Tibial artery (tissue), 4 donors: ENCODE results near the gene ZNF672.
A peak's percentile ranks its signal among the peaks of the same experiment; 100 is the strongest.

Experiments used
- DNase-seq, 2 donors: peaks; one replicate each; pipeline ENCODE4 v3.0.0-alpha.2; 2019
- H3K27ac ChIP-seq, 2 donors: fragments of 200-600 bp; sonication (generic) in 1 of 2; 1 replicate in 1 of 2; 2 replicates in 1 of 2; pipeline ENCODE4 v1.5.1; 2018 to 2019; ENCODE audit warnings: mild to moderate bottlenecking in 1 of 2
- H3K27me3 ChIP-seq, 2 donors: fragments of 200-600 bp; sonication (generic) in 1 of 2; one replicate each; pipeline versions ENCODE4 v1.5.1 to v1.6.0; 2016 to 2019
- H3K36me3 ChIP-seq, 3 donors: fragments of 200-600 bp; sonication (generic) in 2 of 3; one replicate each; pipeline ENCODE4 v1.5.1; 2016 to 2019; ENCODE audit warnings: mild to moderate bottlenecking in 2 of 3
- H3K4me1 ChIP-seq, 4 donors: fragments of 200-600 bp; sonication (generic) in 2 of 4; 1 replicate in 3 of 4; 2 replicates in 1 of 4; pipeline ENCODE4 v1.5.1; 2016 to 2019
- H3K4me3 ChIP-seq, 2 donors: fragments of 200-600 bp; sonication (generic) in 1 of 2; 1 replicate in 1 of 2; 2 replicates in 1 of 2; pipeline ENCODE4 v1.5.1; 2018 to 2019; ENCODE audit warnings: mild to moderate bottlenecking in 2 of 2
- H3K9me3 ChIP-seq, 3 donors: fragments of 200-600 bp; sonication (generic) in 1 of 3; one replicate each; pipeline ENCODE4 v1.5.1; 2016 to 2019
- CTCF ChIP-seq, 2 experiments: fragments of 200-600 bp in 1 of 2; fragments of 450-650 bp in 1 of 2; IDR thresholded peaks; one replicate each; pipeline ENCODE4 v1.5.1; 2017 to 2019; ENCODE audit warnings: antibody characterized with exemption in 2 of 2, mild to moderate bottlenecking in 1 of 2, moderate library complexity in 1 of 2
- intact Hi-C: fragments of 100-400 bp; cut with DNase I; formaldehyde crosslinking; loops from one replicate; pipeline ENCODE4 v1.15.0; 2023; ENCODE audit warnings: low total_unique reads

Gene ZNF672

GRCh38 chr1:248840946-248841345 lies 2.9 kb downstream of the ZNF672 start:
- Histone ChIP-seq H3K27me3 (no peaks in the 10 kb centered on the region), H3K36me3 (peaks cover 16 to 20% (median 16%) of the 10 kb centered on the region in 3 donors), H3K27ac (peak overlapping the region in 1 of 2 donors; percentile 79), H3K9me3 (no peaks in the 10 kb centered on the region), H3K4me1 (peaks cover 0 to 50% (median 28%) of the 10 kb centered on the region in 4 donors), H3K4me3 (no peak overlapping the region)
- intact Hi-C loops, result no loop called here
- no peak for TF ChIP-seq CTCF (IDR thresholded peaks at IDR 0.05)
- DNase-seq, result no peak

GRCh38 chr1:248841702-248842395 lies 3.8 kb downstream of the ZNF672 start:
- H3K27ac ChIP-seq, result peak overlapping the region; percentile 64 to 79
- intact Hi-C loops, result no loop called here

GRCh38 chr1:248842781-248843331 lies 4.8 kb downstream of the ZNF672 start:
- H3K36me3 ChIP-seq, result peaks cover 33 to 39% (median 35%) of the 10 kb centered on the region in 3 donors
- intact Hi-C loops, result no loop called here
- no peaks in the 10 kb centered on the region for H3K27me3 ChIP-seq
- peak overlapping the region; percentile 64 to 79 for H3K27ac ChIP-seq
- H3K9me3 ChIP-seq, result no peaks in the 10 kb centered on the region
- no peak overlapping the region for H3K4me3 ChIP-seq
- peak in 1 of 2 donors; percentile 60 for DNase-seq
- H3K4me1 ChIP-seq, result peaks cover 0 to 45% (median 26%) of the 10 kb centered on the region in 4 donors
- TF ChIP-seq CTCF (IDR thresholded peaks at IDR 0.05), result no peak

More at GRCh38 chr1:248841702-248842395, 3.8 kb downstream of the ZNF672 start:
- DNase-seq, result peak; percentile 50 to 76
- Histone ChIP-seq H3K27me3 (no peaks in the 10 kb centered on the region), H3K4me3 (peak overlapping the region in 1 of 2 donors; percentile 13), H3K9me3 (no peaks in the 10 kb centered on the region), H3K36me3 (peaks cover 23 to 29% (median 25%) of the 10 kb centered on the region in 3 donors), H3K4me1 (peaks cover 0 to 50% (median 28%) of the 10 kb centered on the region in 4 donors)
- TF ChIP-seq CTCF (IDR thresholded peaks at IDR 0.05), result peak; percentile 59 to 61

GRCh38 chr1:248843687-248844086 lies 5.7 kb downstream of the ZNF672 start:
- intact Hi-C loops, result no loop called here
- H3K4me3 ChIP-seq, result no peak overlapping the region
- H3K27ac ChIP-seq, result peak overlapping the region in 1 of 2 donors; percentile 79
- no peaks in the 10 kb centered on the region for H3K27me3 ChIP-seq
- H3K4me1 ChIP-seq, result peaks cover 0 to 45% (median 26%) of the 10 kb centered on the region in 4 donors
- no peak for TF ChIP-seq CTCF (IDR thresholded peaks at IDR 0.05)
- H3K9me3 ChIP-seq, result no peaks in the 10 kb centered on the region
- DNase-seq, result peak in 1 of 2 donors; percentile 17
- H3K36me3 ChIP-seq, result peaks cover 39 to 48% (median 44%) of the 10 kb centered on the region in 3 donors

- peak in 1 of 2 donors; percentile 29 for DNase-seq
- H3K9me3 ChIP-seq, result no peaks in the 10 kb centered on the region
- H3K4me3 ChIP-seq, result no peak overlapping the region
- no peaks in the 10 kb centered on the region for H3K27me3 ChIP-seq
- peaks cover 39 to 56% (median 51%) of the 10 kb centered on the region in 3 donors for H3K36me3 ChIP-seq
- intact Hi-C loops, result no loop called here
- no peak overlapping the region for H3K27ac ChIP-seq
- peaks cover 0 to 39% (median 21%) of the 10 kb centered on the region in 4 donors for H3K4me1 ChIP-seq
- TF ChIP-seq CTCF (IDR thresholded peaks at IDR 0.05), result no peak
Observed at GRCh38 chr1:248844526-248844925, 6.5 kb downstream of the ZNF672 start.
